ENCODE results near the gene MGRN1.

- TF ChIP-seq HIC1 (tag by site-specific recombination; IDR thresholded peaks at IDR 0.05) (no peak), ZNF639 (tag by site-specific recombination; IDR thresholded peaks at IDR 0.05) (no peak), CTCF (tag by site-specific recombination; IDR thresholded peaks at IDR 0.05) (no peak), REST (tag by site-specific recombination; IDR thresholded peaks at IDR 0.05) (no peak), HOXD13 (CRISPR knock-in tag; IDR thresholded peaks at IDR 0.05; ENCODE audit: borderline replicate concordance) (no peak), ZSCAN5A (tag by site-specific recombination; IDR thresholded peaks at IDR 0.05) (no peak), MZF1 (tag by site-specific recombination; IDR thresholded peaks at IDR 0.05; ENCODE audit: borderline replicate concordance) (no peak), ZBTB20 (tag by site-specific recombination; IDR thresholded peaks at IDR 0.05) (no peak), ZNF660 (tag by site-specific recombination; IDR thresholded peaks at IDR 0.05) (no peak), HOXA7 (CRISPR knock-in tag; IDR thresholded peaks at IDR 0.05; ENCODE audit: borderline replicate concordance) (no peak), KLF8 (tag by site-specific recombination; IDR thresholded peaks at IDR 0.05) (no peak)
Observed at GRCh38 chr16:4724661-4725270, 100.1 kb downstream of the MGRN1 start.
